IMR-90 (cell line): ENCODE data around the gene RNF186.

ENCODE experiments used
- CEBPB ChIP-seq: IDR thresholded peaks from 2 replicates; pipeline ENCODE4 v1.6.1; 2012; ENCODE audit warnings: low read depth, low read length, improper control_type of control experiment
- CTCF ChIP-seq: conservative IDR thresholded peaks from 2 replicates; pipeline ENCODE4 v1.5.1; 2012; ENCODE audit warnings: mild to moderate bottlenecking, low read depth, low read length, improper control_type of control experiment
- ELK1 ChIP-seq: fragments of 150-350 bp; IDR thresholded peaks from 2 replicates; pipeline ENCODE4 v1.6.1; 2016; ENCODE audit warnings: low read depth, mild to moderate bottlenecking, low read length, moderate library complexity, borderline replicate concordance
- MXI1 ChIP-seq: IDR thresholded peaks from 2 replicates; pipeline ENCODE4 v1.6.1; 2012; ENCODE audit warnings: low read depth, mild to moderate bottlenecking, low read length, moderate library complexity, borderline replicate concordance
- POLR2A ChIP-seq: IDR thresholded peaks from 2 replicates; pipeline ENCODE4 v1.6.1; 2012; ENCODE audit warnings: mild to moderate bottlenecking, low read depth, low read length
- RCOR1 ChIP-seq: IDR thresholded peaks from 2 replicates; pipeline ENCODE4 v1.6.1; 2012; ENCODE audit warnings: mild to moderate bottlenecking, low read length, improper control_type of control experiment; ENCODE audit not compliant: insufficient replicate concordance
- RFX5 ChIP-seq: IDR thresholded peaks from 2 replicates; pipeline ENCODE4 v1.8.0; 2012; ENCODE audit warnings: low read depth, mild to moderate bottlenecking, low read length, moderate library complexity
- USF2 ChIP-seq: fragments of 150-350 bp; IDR thresholded peaks from 2 replicates; pipeline ENCODE4 v1.6.1; 2017; ENCODE audit warnings: mild to moderate bottlenecking, antibody characterized with exemption, low read length, low read depth

- TF ChIP-seq CTCF (no peak), MXI1 (no peak), RFX5 (no peak), RCOR1 (no peak), USF2 (no peak), ELK1 (no peak), CEBPB (no peak), POLR2A (no peak)
Measured at GRCh38 chr1:19786988-19787423, 28.1 kb downstream of the RNF186 start.
